IMR-90 (cell line): ENCODE data around the gene GNG8. TPM values are rescaled to one million over a fixed set of nuclear protein-coding genes. Genes with fewer than 3 reads are reported as not detected.

Source experiments
- ATAC-seq: fragments of 200-7000 bp; cut with Tn5 transposase; 2 replicates; pipeline ENCODE4 v1.9.1; 2020; ENCODE audit warnings: low read depth, mild to moderate bottlenecking, moderate library complexity
- BruUV-seq: library from RNA; stranded (reverse); fragments of 400-500 nt; replicated peaks from 2 replicates; lab custom pipeline; 2021; lab: Mats Ljungman, UMichigan
- CTCF ChIA-PET: fragments of 300-600 bp; formaldehyde crosslinking; extraction: SDS; loops from one replicate; lab custom pipeline; 2021; ENCODE audit warnings: antibody characterized with exemption; lab: Yijun Ruan, JAX
- POLR2A ChIA-PET: fragments of 300-600 bp; sonication (Branson Sonifier 250); formaldehyde crosslinking; loops from one replicate; lab custom pipeline; 2022; ENCODE audit warnings: antibody characterized with exemption; ENCODE audit not compliant: unreplicated experiment; lab: Charles Lee
- DNase-seq: peaks from one replicate; pipeline ENCODE4 v3.0.0; 2013
- H2AFZ ChIP-seq: replicated peaks from 2 replicates; pipeline ENCODE3; 2013; ENCODE audit warnings: low read length, mild to moderate bottlenecking; ENCODE audit not compliant: poor library complexity
- H2AK5ac ChIP-seq: 2 replicates; pipeline ENCODE4 v1.6.1; 2013; ENCODE audit warnings: low read depth, low read length, inconsistent platforms
- H2AK9ac ChIP-seq: replicated peaks from 2 replicates; pipeline ENCODE3; 2013; ENCODE audit warnings: mild to moderate bottlenecking, low read depth, low read length, moderate library complexity; ENCODE audit not compliant: poor library complexity
- H2BK120ac ChIP-seq: 2 replicates; pipeline ENCODE4 v1.6.1; 2013; ENCODE audit warnings: low read depth, low read length, inconsistent platforms
- H2BK15ac ChIP-seq: 3 replicates; pipeline ENCODE4 v1.6.1; 2013; ENCODE audit warnings: low read depth, low read length, inconsistent platforms
- H2BK20ac ChIP-seq: 2 replicates; pipeline ENCODE4 v1.6.1; 2013; ENCODE audit warnings: low read depth, mild to moderate bottlenecking, inconsistent platforms, low read length, moderate library complexity
- H2BK5ac ChIP-seq: 2 replicates; pipeline ENCODE4 v1.6.1; 2013; ENCODE audit warnings: mild to moderate bottlenecking, low read depth, low read length, inconsistent platforms; ENCODE audit not compliant: poor library complexity, severe bottlenecking
- H3K14ac ChIP-seq: replicated peaks from 2 replicates; pipeline ENCODE4 v1.6.1; 2013; ENCODE audit warnings: low read depth, low read length, inconsistent platforms
- H3K18ac ChIP-seq: 2 replicates; pipeline ENCODE4 v1.6.1; 2013; ENCODE audit warnings: low read depth, low read length, control low read depth
- H3K23ac ChIP-seq: 2 replicates; pipeline ENCODE4 v1.6.1; 2013; ENCODE audit warnings: low read depth, low read length, inconsistent platforms
- H3K27ac ChIP-seq: 2 replicates; pipeline ENCODE4 v1.5.1; 2013; ENCODE audit warnings: mild to moderate bottlenecking, control low read depth, low read length; ENCODE audit not compliant: insufficient read depth
- H3K27me3 ChIP-seq: 2 replicates; pipeline ENCODE4 v1.6.1; 2013; ENCODE audit warnings: low read length; ENCODE audit not compliant: control insufficient read depth, insufficient read depth
- H3K36me3 ChIP-seq: 2 replicates; pipeline ENCODE4 v1.6.1; 2013; ENCODE audit warnings: low read length, mixed read lengths; ENCODE audit not compliant: control insufficient read depth, insufficient read depth
- H3K4ac ChIP-seq: 2 replicates; pipeline ENCODE4 v1.6.1; 2013; ENCODE audit warnings: low read depth, low read length, inconsistent platforms
- H3K4me1 ChIP-seq: 2 replicates; pipeline ENCODE4 v1.6.1; 2013; ENCODE audit warnings: low read length, mixed read lengths; ENCODE audit not compliant: control insufficient read depth, insufficient read depth
- H3K4me2 ChIP-seq: 2 replicates; pipeline ENCODE4 v1.6.1; 2013; ENCODE audit warnings: low read depth, mild to moderate bottlenecking, control low read depth, low read length, moderate library complexity
- H3K4me3 ChIP-seq: 2 replicates; pipeline ENCODE4 v1.5.1; 2013; ENCODE audit warnings: low read depth, mild to moderate bottlenecking, control low read depth, low read length, moderate library complexity; ENCODE audit not compliant: insufficient read depth
- H3K56ac ChIP-seq: 2 replicates; pipeline ENCODE4 v1.6.1; 2013; ENCODE audit warnings: low read length, inconsistent platforms; ENCODE audit not compliant: insufficient read depth; ENCODE audit errors: extremely low read depth
- H3K79me1 ChIP-seq, 2 experiments: 2 replicates each; pipeline ENCODE4 v1.6.1; 2013; ENCODE audit warnings: low read length in 2 of 2, inconsistent platforms in 1 of 2, low read depth in 1 of 2
- H3K9ac ChIP-seq: 2 replicates; pipeline ENCODE4 v1.6.1; 2013; ENCODE audit warnings: low read depth, low read length, control low read depth
- H3K9me1 ChIP-seq: 2 replicates; pipeline ENCODE4 v1.6.1; 2013; ENCODE audit warnings: low read length, inconsistent platforms; ENCODE audit not compliant: insufficient read depth
- H3K9me3 ChIP-seq: 2 replicates; pipeline ENCODE4 v1.6.1; 2013; ENCODE audit warnings: low read length; ENCODE audit not compliant: control insufficient read depth, insufficient read depth
- H4K20me1 ChIP-seq: 2 replicates; pipeline ENCODE4 v1.6.1; 2013; ENCODE audit warnings: low read length, inconsistent platforms; ENCODE audit not compliant: insufficient read depth
- H4K5ac ChIP-seq: 2 replicates; pipeline ENCODE4 v1.6.1; 2013; ENCODE audit warnings: mild to moderate bottlenecking, low read depth, low read length, control low read depth
- H4K8ac ChIP-seq, 2 experiments: 2 replicates each; pipeline ENCODE4 v1.6.1; 2013; ENCODE audit warnings: low read depth in 2 of 2, low read length in 2 of 2, control low read depth in 1 of 2, inconsistent platforms in 1 of 2
- H4K91ac ChIP-seq: 2 replicates; pipeline ENCODE4 v1.6.1; 2013; ENCODE audit warnings: low read depth, low read length, inconsistent platforms; ENCODE audit not compliant: insufficient read depth
- BHLHE40 ChIP-seq: fragments of 150-350 bp; IDR thresholded peaks from 2 replicates; pipeline ENCODE4 v1.6.1; 2016; ENCODE audit warnings: mild to moderate bottlenecking, low read depth, low read length
- CEBPB ChIP-seq: IDR thresholded peaks from 2 replicates; pipeline ENCODE4 v1.6.1; 2012; ENCODE audit warnings: low read depth, low read length, improper control_type of control experiment
- CHD1 ChIP-seq: IDR thresholded peaks from 2 replicates; pipeline ENCODE4 v1.6.1; 2012; ENCODE audit warnings: low read depth, low read length, improper control_type of control experiment
- CTCF ChIP-seq: conservative IDR thresholded peaks from 2 replicates; pipeline ENCODE4 v1.5.1; 2012; ENCODE audit warnings: mild to moderate bottlenecking, low read depth, low read length, improper control_type of control experiment
- ELK1 ChIP-seq: fragments of 150-350 bp; IDR thresholded peaks from 2 replicates; pipeline ENCODE4 v1.6.1; 2016; ENCODE audit warnings: low read depth, mild to moderate bottlenecking, low read length, moderate library complexity, borderline replicate concordance
- FOS ChIP-seq: fragments of 150-350 bp; IDR thresholded peaks from 2 replicates; pipeline ENCODE4 v1.6.1; 2016; ENCODE audit warnings: low read depth, low read length
- MAFK ChIP-seq: IDR thresholded peaks from 2 replicates; pipeline ENCODE4 v1.6.1; 2012; ENCODE audit warnings: low read depth, low read length, improper control_type of control experiment
- MAZ ChIP-seq: IDR thresholded peaks from 2 replicates; pipeline ENCODE4 v1.6.1; 2012; ENCODE audit warnings: low read depth, mild to moderate bottlenecking, low read length, improper control_type of control experiment, moderate library complexity, borderline replicate concordance
- MXI1 ChIP-seq: IDR thresholded peaks from 2 replicates; pipeline ENCODE4 v1.6.1; 2012; ENCODE audit warnings: low read depth, mild to moderate bottlenecking, low read length, moderate library complexity, borderline replicate concordance
- NFE2L2 ChIP-seq: fragments of 150-350 bp; IDR thresholded peaks from 2 replicates; pipeline ENCODE4 v1.6.1; 2016; ENCODE audit warnings: low read depth, mild to moderate bottlenecking, low read length
- RAD21 ChIP-seq: IDR thresholded peaks from 2 replicates; pipeline ENCODE4 v1.6.1; 2012; ENCODE audit warnings: low read length, improper control_type of control experiment
- RCOR1 ChIP-seq: IDR thresholded peaks from 2 replicates; pipeline ENCODE4 v1.6.1; 2012; ENCODE audit warnings: mild to moderate bottlenecking, low read length, improper control_type of control experiment; ENCODE audit not compliant: insufficient replicate concordance
- RFX5 ChIP-seq: IDR thresholded peaks from 2 replicates; pipeline ENCODE4 v1.8.0; 2012; ENCODE audit warnings: low read depth, mild to moderate bottlenecking, low read length, moderate library complexity
- SMC3 ChIP-seq: fragments of 150-350 bp; IDR thresholded peaks from 2 replicates; pipeline ENCODE4 v1.6.1; 2016; ENCODE audit warnings: low read depth, mild to moderate bottlenecking, antibody characterized with exemption, low read length, moderate library complexity
- USF2 ChIP-seq: fragments of 150-350 bp; IDR thresholded peaks from 2 replicates; pipeline ENCODE4 v1.6.1; 2017; ENCODE audit warnings: mild to moderate bottlenecking, antibody characterized with exemption, low read length, low read depth
- WGBS, 2 experiments: methylation state at CpG; one replicate each; pipeline versions ENCODE4 v1.1.5 to v1.1.7; 2013; ENCODE audit warnings: missing lambda C conversion rate in 2 of 2; ENCODE audit not compliant: insufficient read length in 1 of 2; ENCODE audit errors: extremely low coverage in 2 of 2; 5-methylcytosine and 5-hydroxymethylcytosine counted together
- dilution Hi-C: fragments of 300-500 bp; cut with HindIII; formaldehyde crosslinking; loops from one replicate; pipeline ENCODE4 v1.14.3; 2018; ENCODE audit warnings: low sequenced_read_pairs; ENCODE audit not compliant: unreplicated experiment
- in situ Hi-C: fragments of 300-500 bp; cut with MboI; formaldehyde crosslinking; loops from 3 replicates; pipeline ENCODE4 v1.14.3; 2019; ENCODE audit warnings: low sequenced_read_pairs, inconsistent platforms, mixed read lengths
- intact Hi-C: fragments of 100-400 bp; cut with micrococcal nuclease; formaldehyde crosslinking; loops from 2 replicates; pipeline ENCODE4 v1.10.0; 2022
- polyA plus RNA-seq, 3 experiments: library from polyadenylated mRNA; depleted of rRNA; stranded (reverse); fragments of >200 nt; gene quantifications; 2 replicates each; pipeline ENCODE4 v1.2.3, GENCODE V29; 2012; ENCODE audit warnings: low replicate concordance in 1 of 3
- total RNA-seq: library from RNA; depleted of rRNA; stranded (reverse); fragments of >200 nt; gene quantifications from 2 replicates; pipeline ENCODE4 v1.2.3, GENCODE V29; 2012

GNG8 gene
- total and polyA plus RNA-seq, 2 of the 4 experiments (the other 2 are of a cell fraction), result not detected

GRCh38 chr19:46665072-46665471 is 29.1 kb upstream of the GNG8 start:
- no peak overlapping the region for H3K4me3 ChIP-seq
- no peaks in the 10 kb centered on the region for H3K36me3 ChIP-seq
- H3K14ac ChIP-seq, result no peak overlapping the region
- H4K91ac ChIP-seq, result no peak overlapping the region
- no peak overlapping the region for H2BK5ac ChIP-seq
- no peak overlapping the region for H2AFZ ChIP-seq
- intact Hi-C loops (no loop called here), dilution Hi-C loops (no loop called here), in situ Hi-C loops (loop anchor here (10.0 kb wide), 1 partner anchor 130 kb away; no protein-coding TSS in a partner anchor)
- no peak overlapping the region for H3K56ac ChIP-seq
- H4K20me1 ChIP-seq, result no peaks in the 10 kb centered on the region
- ChIA-PET POLR2A (no interaction called here), CTCF (no interaction called here)
- H2BK15ac ChIP-seq, result no peak overlapping the region
- H3K27ac ChIP-seq, result no peak overlapping the region
- no peak overlapping the region for H3K18ac ChIP-seq
- H4K5ac ChIP-seq, result no peak overlapping the region
- no peak overlapping the region for H3K4me2 ChIP-seq
- ATAC-seq, result no peak
- no TSS peak for BruUV-seq
- H3K9me3 ChIP-seq, result no peaks in the 10 kb centered on the region
- peaks cover 2% of the 10 kb centered on the region for H3K4me1 ChIP-seq
- peaks cover 0 to 3% of the 10 kb centered on the region in 2 experiments; a peak in 1 of 4 replicates for H3K79me1 ChIP-seq
- no peak overlapping the region for H3K4ac ChIP-seq
- H2AK5ac ChIP-seq, result no peak overlapping the region
- H4K8ac ChIP-seq, result no peak overlapping the region
- no peaks in the 10 kb centered on the region for H3K9me1 ChIP-seq
- TF ChIP-seq NFE2L2 (no peak), RAD21 (no peak), MXI1 (no peak), CEBPB (no peak), RFX5 (no peak), USF2 (no peak), CTCF (no peak), FOS (no peak), BHLHE40 (no peak), MAFK (no peak), CHD1 (no peak), RCOR1 (no peak), MAZ (no peak), ELK1 (no peak), SMC3 (no peak)
- no peak overlapping the region for H3K23ac ChIP-seq
- H2AK9ac ChIP-seq, result no peak overlapping the region
- H3K27me3 ChIP-seq, result no peaks in the 10 kb centered on the region; the same call in 1 of the 2 replicates
- no peak for DNase-seq
- no peak overlapping the region for H2BK120ac ChIP-seq
- 80% methylated on average over 1 of the region's 8 CpGs; no CpG with 5 or more reads in 1 of the 2 experiments for WGBS, 2 experiments
- no peak overlapping the region for H2BK20ac ChIP-seq
- no peak overlapping the region for H3K9ac ChIP-seq
